Nephron progenitor cell (in vitro differentiated cells): ENCODE results near the gene AMZ2.
A peak's percentile ranks its signal among the peaks of the same experiment; 100 is the strongest.
"Not testable (repeated sequence)": the region's sequence is repeated elsewhere in the genome, so short reads cannot be mapped to it uniquely, and the experiment has no call there.

Source experiments
- DNase-seq: peaks from one replicate; pipeline ENCODE4 v3.0.0; 2021
- H3K27ac Mint-ChIP-seq: 2 replicates; pipeline ENCODE4 v1.8.0; 2021; ENCODE audit warnings: mild to moderate bottlenecking, moderate library complexity, mixed read lengths
- H3K27me3 Mint-ChIP-seq: 2 replicates; pipeline ENCODE4 v1.8.0; 2021; ENCODE audit warnings: mild to moderate bottlenecking, low read depth, mixed read lengths; ENCODE audit not compliant: poor library complexity
- H3K36me3 Mint-ChIP-seq: 2 replicates; pipeline ENCODE4 v1.8.0; 2021; ENCODE audit warnings: low read depth, mixed read lengths
- H3K4me1 Mint-ChIP-seq: 2 replicates; pipeline ENCODE4 v1.8.0; 2021; ENCODE audit warnings: mixed read lengths
- H3K4me3 Mint-ChIP-seq: 2 replicates; pipeline ENCODE4 v1.8.0; 2021; ENCODE audit warnings: mild to moderate bottlenecking, moderate library complexity, mixed read lengths
- H3K9me3 Mint-ChIP-seq: 2 replicates; pipeline ENCODE4 v1.8.0; 2021; ENCODE audit warnings: mild to moderate bottlenecking, moderate library complexity, mixed read lengths
- CTCF ChIP-seq: fragments of 200-600 bp; sonication (generic); IDR thresholded peaks from 2 replicates; pipeline ENCODE4 v1.5.0; 2021; ENCODE audit warnings: antibody characterized with exemption

The AMZ2 gene

GRCh38 chr17:68247445-68248198 lies at the start of gene AMZ2:
Gene AMZ2, plus strand, starts transcription at chr17:68248043. Its CDS starts 2,145 bp downstream, at chr17:68250188.
- no peak for TF ChIP-seq CTCF
- Mint-ChIP-seq H3K4me3 (peak within 1 kb of the TSS; percentile 88), H3K4me1 (peaks cover 17% of the 10 kb centered on the region), H3K27ac (peak within 1 kb of the TSS; percentile 81), H3K36me3 (peaks cover 16% of the 10 kb centered on the region), H3K9me3 (no peaks in the 10 kb centered on the region), H3K27me3 (no peaks in the 10 kb centered on the region)
- peak; percentile 96 for DNase-seq

GRCh38 chr17:68198931-68199836 lies 48.7 kb upstream of the AMZ2 start:
- Mint-ChIP-seq H3K4me1 (peaks cover 16% of the 10 kb centered on the region), H3K27ac (no peak overlapping the region), H3K4me3 (peak overlapping the region; percentile 64), H3K36me3 (no peaks in the 10 kb centered on the region), H3K27me3 (peaks cover 100% of the 10 kb centered on the region), H3K9me3 (no peaks in the 10 kb centered on the region)
- peak; percentile 52 for DNase-seq
- TF ChIP-seq CTCF, result no peak

GRCh38 chr17:68199837-68200688 lies 47.8 kb upstream of the AMZ2 start:
- no peak for DNase-seq
- H3K27ac Mint-ChIP-seq, result no peak overlapping the region
- peaks cover 100% of the 10 kb centered on the region for H3K27me3 Mint-ChIP-seq
- H3K9me3 Mint-ChIP-seq, result no peaks in the 10 kb centered on the region
- peaks cover 16% of the 10 kb centered on the region for H3K4me1 Mint-ChIP-seq
- H3K36me3 Mint-ChIP-seq, result no peaks in the 10 kb centered on the region
- no peak for TF ChIP-seq CTCF
- peak overlapping the region; percentile 64 for H3K4me3 Mint-ChIP-seq

GRCh38 chr17:68200689-68201417 lies 47.0 kb upstream of the AMZ2 start:
- H3K27me3 Mint-ChIP-seq, result peaks cover 96% of the 10 kb centered on the region
- no peak overlapping the region for H3K27ac Mint-ChIP-seq
- H3K4me3 Mint-ChIP-seq, result peak overlapping the region; percentile 64
- peaks cover 13% of the 10 kb centered on the region for H3K4me1 Mint-ChIP-seq
- no peaks in the 10 kb centered on the region for H3K36me3 Mint-ChIP-seq
- H3K9me3 Mint-ChIP-seq, result no peaks in the 10 kb centered on the region
- TF ChIP-seq CTCF, result peak; percentile 70
- peak; percentile 90 for DNase-seq

- not testable (repeated sequence) for H3K9me3 Mint-ChIP-seq, H3K27ac Mint-ChIP-seq, H3K4me3 Mint-ChIP-seq, DNase-seq, H3K36me3 Mint-ChIP-seq
- H3K4me1 Mint-ChIP-seq, result peaks cover 14% of the 10 kb centered on the region
- peaks cover 90% of the 10 kb centered on the region for H3K27me3 Mint-ChIP-seq
These were observed 46.4 kb upstream of the AMZ2 start for GRCh38 chr17:68201418-68201771.

- H3K27ac Mint-ChIP-seq, DNase-seq, H3K4me3 Mint-ChIP-seq, H3K9me3 Mint-ChIP-seq, H3K36me3 Mint-ChIP-seq: not testable (repeated sequence)
- Mint-ChIP-seq H3K27me3 (peaks cover 81% of the 10 kb centered on the region), H3K4me1 (peaks cover 23% of the 10 kb centered on the region)
These were observed 45.5 kb upstream of the AMZ2 start for GRCh38 chr17:68202321-68202720.
